GM21576 (cell line): ENCODE data around the gene IL6.

ENCODE experiments used
- ATAC-seq: cut with Tn5 transposase; IDR thresholded peaks from one replicate; pipeline ENCODE4 v1.9.1; 2021; ENCODE audit warnings: mild to moderate bottlenecking, moderate library complexity; ENCODE audit not compliant: unreplicated experiment

IL6 gene

DNA sequence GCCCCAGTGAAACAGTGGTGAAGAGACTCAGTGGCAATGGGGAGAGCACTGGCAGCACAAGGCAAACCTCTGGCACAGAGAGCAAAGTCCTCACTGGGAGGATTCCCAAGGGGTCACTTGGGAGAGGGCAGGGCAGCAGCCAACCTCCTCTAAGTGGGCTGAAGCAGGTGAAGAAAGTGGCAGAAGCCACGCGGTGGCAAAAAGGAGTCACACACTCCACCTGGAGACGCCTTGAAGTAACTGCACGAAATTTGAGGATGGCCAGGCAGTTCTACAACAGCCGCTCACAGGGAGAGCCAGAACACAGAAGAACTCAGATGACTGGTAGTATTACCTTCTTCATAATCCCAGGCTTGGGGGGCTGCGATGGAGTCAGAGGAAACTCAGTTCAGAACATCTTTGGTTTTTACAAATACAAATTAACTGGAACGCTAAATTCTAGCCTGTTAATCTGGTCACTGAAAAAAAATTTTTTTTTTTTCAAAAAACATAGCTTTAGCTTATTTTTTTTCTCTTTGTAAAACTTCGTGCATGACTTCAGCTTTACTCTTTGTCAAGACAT lies 574 bp upstream of the IL6 start:
- no peak for ATAC-seq

DNA sequence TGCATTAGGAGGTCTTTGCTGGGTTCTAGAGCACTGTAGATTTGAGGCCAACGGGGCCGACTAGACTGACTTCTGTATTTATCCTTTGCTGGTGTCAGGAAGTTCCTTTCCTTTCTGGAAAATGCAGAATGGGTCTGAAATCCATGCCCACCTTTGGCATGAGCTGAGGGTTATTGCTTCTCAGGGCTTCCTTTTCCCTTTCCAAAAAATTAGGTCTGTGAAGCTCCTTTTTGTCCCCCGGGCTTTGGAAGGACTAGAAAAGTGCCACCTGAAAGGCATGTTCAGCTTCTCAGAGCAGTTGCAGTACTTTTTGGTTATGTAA lies 675 bp downstream of the IL6 start:
- ATAC-seq: no peak

DNA sequence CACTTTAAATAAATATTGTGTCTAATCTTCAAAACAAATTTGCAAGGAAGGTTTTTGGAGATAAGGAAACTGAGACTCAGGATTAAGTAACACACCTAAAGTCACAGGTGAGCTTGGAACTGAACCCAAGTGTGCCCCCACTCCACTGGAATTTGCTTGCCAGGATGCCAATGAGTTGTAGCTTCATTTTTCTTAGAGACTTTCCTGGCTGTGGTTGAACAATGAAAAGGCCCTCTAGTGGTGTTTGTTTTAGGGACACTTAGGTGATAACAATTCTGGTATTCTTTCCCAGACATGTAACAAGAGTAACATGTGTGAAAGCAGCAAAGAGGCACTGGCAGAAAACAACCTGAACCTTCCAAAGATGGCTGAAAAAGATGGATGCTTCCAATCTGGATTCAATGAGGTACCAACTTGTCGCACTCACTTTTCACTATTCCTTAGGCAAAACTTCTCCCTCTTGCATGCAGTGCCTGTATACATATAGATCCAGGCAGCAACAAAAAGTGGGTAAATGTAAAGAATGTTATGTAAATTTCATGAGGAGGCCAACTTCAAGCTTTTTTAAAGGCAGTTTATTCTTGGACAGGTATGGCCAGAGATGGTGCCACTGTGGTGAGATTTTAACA lies 1.5 kb downstream of the IL6 start:
- no peak for ATAC-seq

DNA sequence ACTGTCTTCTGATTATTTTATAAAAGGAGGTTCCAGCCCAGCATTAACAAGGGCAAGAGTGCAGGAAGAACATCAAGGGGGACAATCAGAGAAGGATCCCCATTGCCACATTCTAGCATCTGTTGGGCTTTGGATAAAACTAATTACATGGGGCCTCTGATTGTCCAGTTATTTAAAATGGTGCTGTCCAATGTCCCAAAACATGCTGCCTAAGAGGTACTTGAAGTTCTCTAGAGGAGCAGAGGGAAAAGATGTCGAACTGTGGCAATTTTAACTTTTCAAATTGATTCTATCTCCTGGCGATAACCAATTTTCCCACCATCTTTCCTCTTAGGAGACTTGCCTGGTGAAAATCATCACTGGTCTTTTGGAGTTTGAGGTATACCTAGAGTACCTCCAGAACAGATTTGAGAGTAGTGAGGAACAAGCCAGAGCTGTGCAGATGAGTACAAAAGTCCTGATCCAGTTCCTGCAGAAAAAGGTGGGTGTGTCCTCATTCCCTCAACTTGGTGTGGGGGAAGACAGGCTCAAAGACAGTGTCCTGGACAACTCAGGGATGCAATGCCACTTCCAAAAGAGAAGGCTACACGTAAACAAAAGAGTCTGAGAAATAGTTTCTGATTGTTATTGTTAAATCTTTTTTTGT lies 2.3 kb downstream of the IL6 start:
- no peak for ATAC-seq

DNA sequence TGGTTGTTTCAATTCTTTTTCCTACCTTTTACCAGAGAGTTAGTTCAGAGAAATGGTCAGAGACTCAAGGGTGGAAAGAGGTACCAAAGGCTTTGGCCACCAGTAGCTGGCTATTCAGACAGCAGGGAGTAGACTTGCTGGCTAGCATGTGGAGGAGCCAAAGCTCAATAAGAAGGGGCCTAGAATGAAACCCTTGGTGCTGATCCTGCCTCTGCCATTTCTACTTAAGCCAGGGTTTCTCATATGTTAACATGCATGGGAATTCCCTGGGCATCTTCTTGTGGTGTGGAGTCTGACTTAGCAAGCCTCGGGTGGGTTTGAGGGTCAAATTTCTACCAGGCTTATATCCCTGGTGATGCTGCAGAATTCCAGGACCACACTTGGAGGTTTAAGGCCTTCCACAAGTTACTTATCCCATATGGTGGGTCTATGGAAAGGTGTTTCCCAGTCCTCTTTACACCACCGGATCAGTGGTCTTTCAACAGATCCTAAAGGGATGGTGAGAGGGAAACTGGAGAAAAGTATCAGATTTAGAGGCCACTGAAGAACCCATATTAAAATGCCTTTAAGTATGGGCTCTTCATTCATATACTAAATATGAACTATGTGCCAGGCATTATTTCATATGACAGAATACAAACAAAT lies 3.2 kb downstream of the IL6 start:
- ATAC-seq: no peak

DNA sequence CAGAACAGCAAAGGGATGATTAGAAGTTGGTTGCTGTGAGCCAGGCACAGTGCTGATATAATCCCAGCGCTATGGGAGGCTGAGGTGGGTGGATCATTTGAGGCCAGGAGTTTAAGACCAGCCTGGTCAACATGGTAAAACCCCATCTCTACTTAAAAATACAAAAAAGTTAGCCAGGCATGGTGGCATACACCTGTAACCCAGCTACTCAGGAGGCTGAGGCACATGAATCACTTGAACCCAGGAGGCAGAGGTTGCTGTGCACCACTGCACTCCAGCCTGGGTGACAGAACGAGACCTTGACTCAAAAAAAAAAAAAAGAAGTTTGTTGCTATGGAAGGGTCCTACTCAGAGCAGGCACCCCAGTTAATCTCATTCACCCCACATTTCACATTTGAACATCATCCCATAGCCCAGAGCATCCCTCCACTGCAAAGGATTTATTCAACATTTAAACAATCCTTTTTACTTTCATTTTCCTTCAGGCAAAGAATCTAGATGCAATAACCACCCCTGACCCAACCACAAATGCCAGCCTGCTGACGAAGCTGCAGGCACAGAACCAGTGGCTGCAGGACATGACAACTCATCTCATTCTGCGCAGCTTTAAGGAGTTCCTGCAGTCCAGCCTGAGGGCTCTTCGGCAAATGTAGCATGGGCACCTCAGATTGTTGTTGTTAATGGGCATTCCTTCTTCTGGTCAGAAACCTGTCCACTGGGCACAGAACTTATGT lies 4.1 kb downstream of the IL6 start:
- ATAC-seq: no peak

DNA sequence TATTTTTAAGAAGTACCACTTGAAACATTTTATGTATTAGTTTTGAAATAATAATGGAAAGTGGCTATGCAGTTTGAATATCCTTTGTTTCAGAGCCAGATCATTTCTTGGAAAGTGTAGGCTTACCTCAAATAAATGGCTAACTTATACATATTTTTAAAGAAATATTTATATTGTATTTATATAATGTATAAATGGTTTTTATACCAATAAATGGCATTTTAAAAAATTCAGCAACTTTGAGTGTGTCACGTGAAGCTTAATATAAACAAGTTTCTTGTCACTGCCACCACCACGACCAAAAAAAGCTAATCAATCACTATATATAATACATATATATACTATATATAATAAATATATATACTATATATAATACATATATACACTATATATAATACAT lies 4.8 kb downstream of the IL6 start:
- no peak for ATAC-seq

DNA sequence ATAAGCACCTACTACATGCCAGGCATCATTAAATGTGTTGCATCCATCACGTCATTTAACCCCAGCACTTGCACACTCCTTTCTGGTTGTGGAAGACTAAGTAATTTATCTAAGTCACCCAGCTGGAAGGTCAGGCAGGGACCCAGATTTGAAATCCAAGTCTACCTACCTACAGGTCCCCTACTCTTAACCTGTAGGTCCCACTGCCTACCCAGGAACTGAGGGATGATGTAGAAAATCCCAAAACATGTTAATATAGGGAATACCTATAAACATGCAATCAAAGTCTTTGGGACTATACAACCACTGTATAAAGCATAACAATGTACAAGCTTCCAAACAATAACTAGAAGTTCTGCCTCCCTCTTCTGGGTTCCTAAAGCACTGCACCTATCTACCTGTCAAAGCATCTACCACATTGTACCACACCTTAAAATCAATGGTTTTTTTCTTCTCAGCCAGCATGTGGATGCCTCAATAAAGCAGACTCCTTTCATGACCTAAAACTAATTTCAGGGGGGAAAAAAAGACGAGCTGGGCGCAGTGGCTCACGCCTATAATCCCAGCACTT lies 5.6 kb downstream of the IL6 start:
- no peak for ATAC-seq

DNA sequence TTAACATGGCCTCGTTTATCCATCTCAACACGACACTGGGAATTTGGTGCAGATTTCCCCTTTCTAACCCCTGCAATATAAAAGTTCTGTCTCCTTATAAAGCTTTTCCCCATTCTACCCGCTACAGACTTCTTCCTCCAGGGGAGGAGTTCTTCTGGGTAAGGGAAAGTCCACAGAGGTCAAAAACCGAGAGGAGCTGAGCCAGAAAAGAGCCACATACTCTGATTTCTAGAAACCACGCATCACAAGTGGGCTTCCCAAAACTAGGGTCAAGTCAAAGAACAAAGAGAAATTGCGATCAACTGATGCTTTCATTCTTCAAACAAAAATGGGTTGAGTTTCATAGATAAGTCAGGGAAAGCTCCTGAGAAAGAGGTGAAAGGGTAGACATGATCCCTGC lies 6.8 kb downstream of the IL6 start:
- no peak for ATAC-seq

DNA sequence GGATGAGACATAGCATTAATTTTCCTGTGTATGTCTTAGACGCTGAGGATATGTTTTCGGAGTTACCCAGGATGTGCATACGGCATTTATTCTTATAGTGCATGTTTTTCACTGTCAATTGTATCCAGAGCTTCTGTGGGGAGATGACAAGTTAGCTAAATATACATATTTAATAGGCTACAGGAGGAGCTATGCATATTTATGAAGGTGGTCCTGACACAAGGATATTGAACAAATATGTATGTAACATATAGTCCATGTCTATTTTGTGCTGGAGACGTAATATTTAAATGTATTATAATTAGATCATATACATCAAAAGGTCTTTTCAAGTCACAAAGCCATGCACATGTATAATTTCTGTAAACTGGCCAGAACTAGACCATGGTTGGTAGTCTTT lies 16.0 kb downstream of the IL6 start:
- ATAC-seq: no peak

DNA sequence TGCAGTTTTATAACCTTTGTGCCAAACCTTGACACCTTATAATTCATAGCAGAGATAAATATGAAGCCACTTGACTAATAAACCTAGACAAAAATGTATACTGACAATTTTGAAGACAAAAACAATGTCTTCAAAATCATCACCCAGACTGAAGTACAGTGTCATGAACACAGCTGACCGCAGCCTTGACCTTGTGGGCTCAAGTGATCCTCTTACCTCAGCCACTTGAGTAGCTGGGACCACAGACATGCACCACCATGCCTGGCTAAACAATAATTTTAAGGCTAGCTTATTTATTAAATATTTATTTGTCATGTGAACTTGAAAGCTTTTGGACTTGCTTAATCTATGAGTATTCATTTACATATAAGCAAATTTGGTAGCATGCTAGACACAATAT lies 24.3 kb downstream of the IL6 start:
- no peak for ATAC-seq

DNA sequence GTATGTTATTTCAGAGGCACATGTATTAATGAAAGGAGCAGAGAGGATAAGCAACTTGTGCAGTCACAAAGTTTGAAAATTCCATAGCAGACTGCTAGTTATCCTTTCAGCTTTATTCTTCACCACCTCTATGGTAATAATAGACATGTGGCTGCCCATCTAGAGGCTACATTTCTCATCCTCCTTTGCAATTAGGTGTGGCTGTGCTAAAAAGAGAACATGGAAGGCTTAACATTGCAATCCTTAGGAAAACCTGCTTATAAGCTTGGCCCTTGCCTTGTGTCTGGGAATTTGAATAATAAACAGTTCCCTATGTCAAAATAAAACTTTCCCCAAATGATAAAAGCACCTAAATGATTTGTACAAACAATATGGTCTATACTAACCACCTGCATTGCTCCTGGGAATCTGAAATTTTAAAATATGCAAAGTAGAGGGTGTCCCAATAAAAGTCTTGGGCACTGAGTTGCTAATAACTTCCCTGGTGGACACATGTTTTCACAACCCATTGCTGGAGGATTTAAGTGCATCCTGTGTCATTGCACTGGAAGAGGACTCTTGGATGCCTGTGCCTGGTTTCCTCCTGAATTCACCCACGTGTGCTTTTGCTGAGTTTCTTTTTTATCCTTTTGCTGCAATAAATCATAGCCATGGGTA lies 30.5 kb downstream of the IL6 start:
- no peak for ATAC-seq

DNA sequence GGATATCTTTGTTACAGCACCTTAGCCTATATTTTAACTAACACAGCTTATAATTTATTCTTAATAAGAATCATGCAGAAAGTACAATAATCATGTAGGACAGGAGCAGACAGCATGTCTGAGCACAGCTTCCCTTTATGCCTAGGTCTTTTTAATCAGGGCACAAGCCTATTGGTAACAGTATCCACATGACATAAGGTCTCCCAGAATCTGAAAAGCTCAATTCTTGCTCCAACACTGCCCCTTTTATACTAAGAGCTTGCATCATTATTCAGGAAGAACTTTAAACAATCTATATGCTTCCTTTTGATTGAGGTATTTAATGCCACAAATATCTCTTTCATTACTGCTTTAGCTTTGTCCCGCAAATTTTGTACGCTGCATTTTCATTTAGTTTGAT lies 31.6 kb downstream of the IL6 start:
- ATAC-seq: no peak

DNA sequence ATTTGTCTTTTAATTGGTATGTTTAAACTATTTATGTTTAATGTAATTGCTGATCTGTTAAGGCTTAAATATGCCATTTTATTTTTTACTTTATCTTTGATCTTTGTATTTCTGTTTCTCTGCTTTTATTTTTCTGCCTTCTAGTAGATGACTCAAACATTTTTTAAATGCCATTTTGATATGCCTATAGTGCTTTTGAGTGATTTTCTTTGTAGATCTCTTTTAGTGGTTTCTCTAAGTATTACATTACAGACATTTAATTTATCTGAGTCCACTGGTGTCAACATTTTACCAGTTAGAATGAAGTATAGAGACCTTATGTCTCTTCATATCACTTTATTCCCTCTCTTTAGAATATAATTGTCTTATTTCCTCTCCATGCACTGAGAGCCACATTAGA lies 32.7 kb downstream of the IL6 start:
- no peak for ATAC-seq

DNA sequence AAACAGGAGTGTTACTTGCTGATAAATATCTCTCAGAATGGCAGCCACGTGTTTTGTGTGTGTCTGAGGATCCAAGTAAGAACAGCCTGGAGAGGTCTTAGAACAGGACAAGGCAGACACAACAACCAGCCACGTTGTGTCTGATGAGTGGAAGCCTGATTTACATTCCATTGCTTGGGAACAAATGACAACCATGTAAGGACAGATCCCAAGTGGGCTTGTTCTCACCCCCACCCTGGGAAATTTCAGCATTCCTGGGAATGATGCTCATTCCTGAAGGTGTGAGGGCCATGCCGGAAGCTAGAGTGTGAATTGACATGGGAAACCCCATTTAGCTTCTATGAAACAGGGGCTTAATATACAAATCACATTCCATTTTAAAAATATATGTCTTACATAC lies 35.9 kb downstream of the IL6 start:
- ATAC-seq: no peak

DNA sequence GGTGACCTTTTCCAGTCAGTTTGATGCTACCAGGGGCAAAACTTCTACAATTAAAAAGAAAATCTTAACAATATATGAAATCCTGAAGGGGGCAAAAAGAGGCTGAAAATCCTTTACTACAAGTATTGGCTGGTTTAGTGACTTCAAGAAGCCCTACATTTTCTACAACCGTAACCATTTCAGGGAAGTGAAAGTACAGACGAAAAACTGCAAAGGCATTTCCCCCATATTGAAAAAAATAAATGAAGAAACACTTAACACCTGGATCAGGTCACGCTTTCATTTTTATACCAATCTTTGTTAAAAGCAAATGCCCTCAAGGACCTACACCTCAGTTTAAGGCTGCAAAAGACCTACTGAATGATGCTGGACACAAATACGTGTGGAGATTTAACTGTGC lies 38.6 kb downstream of the IL6 start:
- peak; percentile 92 for ATAC-seq

DNA sequence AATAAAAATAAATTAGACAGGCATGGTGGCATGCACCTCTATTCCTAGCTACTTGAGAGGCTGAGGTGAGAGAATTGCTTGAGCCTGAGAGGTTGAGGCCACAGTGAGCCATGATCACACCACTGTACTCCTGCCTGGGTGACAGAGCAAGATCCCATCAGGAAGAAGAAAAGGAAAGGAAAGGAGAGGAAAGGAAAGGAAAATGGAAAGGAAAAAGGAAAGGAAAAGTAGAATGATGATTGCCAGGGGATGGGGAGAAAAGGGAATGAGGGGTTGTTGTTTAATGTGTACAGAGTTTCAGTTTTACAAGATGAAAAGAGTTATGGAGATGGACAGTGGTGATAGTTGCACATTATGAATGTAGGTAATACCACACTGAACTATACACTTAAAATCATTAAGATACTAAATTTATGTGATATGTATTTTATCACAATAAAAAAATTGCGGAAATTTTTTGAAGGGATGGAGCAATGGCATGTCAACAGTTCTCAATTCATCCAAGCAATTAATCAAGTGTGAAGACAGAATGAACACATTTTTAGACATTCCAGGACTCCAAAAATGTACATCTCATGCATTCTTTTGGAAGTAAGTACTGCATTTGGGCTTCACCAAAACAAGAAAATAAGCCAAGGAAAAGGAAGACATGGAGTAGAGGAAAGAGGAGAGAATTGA lies 44.3 kb downstream of the IL6 start:
- no peak for ATAC-seq

DNA sequence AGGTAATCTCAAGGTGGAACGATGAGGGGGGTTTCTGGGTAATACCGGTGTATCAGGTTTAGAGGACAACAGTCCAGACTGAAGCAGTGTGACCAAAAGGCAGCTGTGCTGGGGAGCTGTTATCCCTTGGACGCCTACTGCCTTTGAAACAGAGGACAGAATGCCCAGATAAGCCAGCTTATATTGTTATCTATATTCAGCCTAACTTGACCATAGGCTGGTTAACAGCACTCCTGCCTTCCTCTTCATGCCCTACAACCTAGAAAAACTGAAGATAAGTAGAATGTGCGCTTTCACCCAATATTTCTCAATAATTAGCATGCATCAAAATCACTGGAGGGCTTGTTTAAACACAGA lies 44.9 kb downstream of the IL6 start:
- ATAC-seq: no peak

DNA sequence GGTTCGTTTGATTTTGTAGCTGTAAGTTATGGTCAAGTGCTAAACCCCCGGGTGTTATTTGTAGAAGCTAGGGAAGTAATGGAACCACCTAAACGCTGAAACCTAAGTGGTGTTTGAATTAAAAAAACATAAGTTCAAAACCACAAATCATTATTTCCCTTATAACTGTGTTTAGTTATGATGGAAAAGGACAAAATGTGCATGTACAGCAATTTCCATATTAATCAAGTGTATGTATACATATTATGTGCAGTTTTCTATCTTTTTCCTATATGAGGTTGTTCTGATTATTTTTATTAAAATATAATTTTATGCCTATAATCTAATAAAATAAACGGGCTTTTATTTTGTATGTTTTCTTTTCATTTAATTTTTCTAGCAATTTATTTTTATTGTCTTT lies 45.9 kb downstream of the IL6 start:
- ATAC-seq: no peak

DNA sequence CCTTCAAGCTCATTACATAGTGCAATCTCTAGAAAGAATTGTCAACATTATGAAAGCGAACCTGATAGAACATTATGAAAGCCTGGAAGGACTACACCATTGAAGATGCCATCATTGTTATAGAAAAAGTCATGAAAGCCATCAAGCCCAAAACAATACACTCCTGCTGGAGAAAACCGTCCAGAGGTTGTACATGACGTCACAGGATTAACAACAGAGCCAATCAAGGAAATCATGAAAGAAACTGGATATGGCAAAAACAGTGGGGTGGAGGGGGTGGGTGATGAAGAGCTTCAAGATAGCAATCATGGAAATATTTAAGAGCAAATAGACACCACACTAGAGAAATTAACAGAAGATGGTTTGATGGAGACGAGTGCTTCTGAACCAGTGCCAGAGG lies 50.0 kb downstream of the IL6 start:
- ATAC-seq: no peak
